MM.1S (cell line): Measurements from ENCODE around the gene OTOP3.

ENCODE experiments used
- EZH2 ChIP-seq: fragments of 300-600 bp; sonication (generic); optimal IDR thresholded peaks from 2 replicates; pipeline ENCODE3; 2017; ENCODE audit warnings: low read depth, mild to moderate bottlenecking, antibody characterized with exemption, low read length, mixed read lengths
- EZH2phosphoT487 ChIP-seq: fragments of 300-600 bp; sonication (generic); IDR thresholded peaks from 2 replicates; pipeline ENCODE4 v1.6.1; 2018; ENCODE audit warnings: antibody characterized with exemption, low read length
- TF ChIP-seq, protein P1 (sequence below): fragments of 300-600 bp; sonication (generic); IDR thresholded peaks from 2 replicates; pipeline ENCODE4 v1.5.1; 2016; ENCODE audit warnings: antibody characterized with exemption, low read length, mixed read lengths

DNA sequence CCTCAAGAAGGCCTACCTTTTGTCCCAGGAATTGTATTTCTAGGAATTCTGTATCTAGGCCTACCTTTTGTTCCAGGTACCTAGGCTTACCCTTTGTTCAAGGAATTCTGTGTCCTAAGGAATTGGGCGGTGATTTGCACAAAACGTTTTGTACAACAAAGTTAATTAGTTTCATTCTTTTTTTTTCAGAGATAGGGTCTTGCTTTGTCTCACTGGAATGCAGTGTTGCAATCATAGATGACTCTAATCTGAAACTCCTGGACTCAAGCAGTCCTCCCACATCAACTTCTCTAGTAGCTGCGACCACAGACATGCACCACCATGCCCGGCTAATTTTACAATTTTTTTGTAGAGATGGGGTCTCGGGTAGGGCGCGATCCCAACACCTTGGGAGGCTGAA lies 58.7 kb downstream of the OTOP3 start:
- TF ChIP-seq, protein P1, sequence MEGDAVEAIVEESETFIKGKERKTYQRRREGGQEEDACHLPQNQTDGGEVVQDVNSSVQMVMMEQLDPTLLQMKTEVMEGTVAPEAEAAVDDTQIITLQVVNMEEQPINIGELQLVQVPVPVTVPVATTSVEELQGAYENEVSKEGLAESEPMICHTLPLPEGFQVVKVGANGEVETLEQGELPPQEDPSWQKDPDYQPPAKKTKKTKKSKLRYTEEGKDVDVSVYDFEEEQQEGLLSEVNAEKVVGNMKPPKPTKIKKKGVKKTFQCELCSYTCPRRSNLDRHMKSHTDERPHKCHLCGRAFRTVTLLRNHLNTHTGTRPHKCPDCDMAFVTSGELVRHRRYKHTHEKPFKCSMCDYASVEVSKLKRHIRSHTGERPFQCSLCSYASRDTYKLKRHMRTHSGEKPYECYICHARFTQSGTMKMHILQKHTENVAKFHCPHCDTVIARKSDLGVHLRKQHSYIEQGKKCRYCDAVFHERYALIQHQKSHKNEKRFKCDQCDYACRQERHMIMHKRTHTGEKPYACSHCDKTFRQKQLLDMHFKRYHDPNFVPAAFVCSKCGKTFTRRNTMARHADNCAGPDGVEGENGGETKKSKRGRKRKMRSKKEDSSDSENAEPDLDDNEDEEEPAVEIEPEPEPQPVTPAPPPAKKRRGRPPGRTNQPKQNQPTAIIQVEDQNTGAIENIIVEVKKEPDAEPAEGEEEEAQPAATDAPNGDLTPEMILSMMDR, result no peak
- TF ChIP-seq EZH2phosphoT487 (no peak), EZH2 (no peak)
